AG04450 (cell line): Measurements from ENCODE around the gene VTA1. TPM values are rescaled to one million over a fixed set of nuclear protein-coding genes. Genes with fewer than 3 reads are reported as not detected.
"Not testable (repeated sequence)": the region's sequence is repeated elsewhere in the genome, so short reads cannot be mapped to it uniquely, and the experiment has no call there.

Experiments
- CTCF ChIA-PET: fragments of 300-600, 350-600 bp; formaldehyde crosslinking; extraction: SDS; loops from one replicate; lab custom pipeline; 2022; ENCODE audit warnings: antibody characterized with exemption, inconsistent platforms; lab: Charles Lee
- POLR2A ChIA-PET: fragments of 350-600 bp; formaldehyde crosslinking; extraction: SDS; loops from one replicate; lab custom pipeline; 2021; ENCODE audit warnings: antibody characterized with exemption, inconsistent platforms; lab: Yijun Ruan, JAX
- DNase-seq: peaks from one replicate; pipeline ENCODE4 v3.0.0-alpha.2; 2011; ENCODE audit warnings: low read depth, low spot score
- H3K27ac ChIP-seq: one replicate; pipeline ENCODE4 v1.5.1; 2012; ENCODE audit warnings: low read depth, low read length, control low read depth
- H3K27me3 ChIP-seq: one replicate; pipeline ENCODE4 v1.6.0; 2012; ENCODE audit warnings: low read length; ENCODE audit not compliant: control insufficient read depth, insufficient read depth
- H3K4me3 ChIP-seq: 2 replicates; pipeline ENCODE4 v1.5.1; 2011; ENCODE audit warnings: mild to moderate bottlenecking, low read depth, low read length, control low read depth
- H3K9me3 ChIP-seq: 2 replicates; pipeline ENCODE4 v1.5.1; 2012; ENCODE audit warnings: low read length; ENCODE audit not compliant: control insufficient read depth, insufficient read depth
- polyA plus RNA-seq: library from polyadenylated mRNA; depleted of rRNA; stranded (reverse); fragments of >200 nt; gene quantifications from 2 replicates; pipeline ENCODE4 v1.2.3, GENCODE V29; 2011
- TF ChIP-seq, protein P1 (sequence below): IDR thresholded peaks from 2 replicates; pipeline ENCODE4 v1.5.1; 2011; ENCODE audit warnings: low read depth, low read length, control low read depth, inconsistent platforms

Gene VTA1
- polyA plus RNA-seq, 1 experiment: 103 TPM

DNA sequence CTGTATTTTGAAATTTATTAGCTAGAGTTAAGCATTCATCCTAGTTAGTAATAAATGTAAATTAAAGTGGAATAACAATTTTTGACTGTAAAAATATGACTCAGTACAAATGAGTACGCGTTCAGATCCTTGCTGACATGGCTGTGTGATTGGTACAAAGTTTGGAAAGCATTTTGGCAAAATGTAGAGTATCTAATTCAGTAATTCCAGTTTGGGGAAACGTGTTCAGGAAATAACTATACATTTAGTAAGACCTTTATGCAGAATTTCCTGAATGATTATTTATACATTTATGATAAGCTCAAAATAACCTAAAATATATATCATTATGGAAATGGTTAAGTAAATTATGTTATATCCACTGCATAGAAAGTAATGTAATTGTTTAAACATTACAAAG lies 8.0 kb downstream of the VTA1 start:
- ChIA-PET POLR2A (no interaction called here), CTCF (interaction anchor here (0.5 to 6.9 kb wide), 14 partner anchors 7 to 1909 kb away, joined by 3 to 68 read pairs (median 4); partner anchors contain the start of genes NMBR and VTA1)
- no peak for DNase-seq
- no peak overlapping the region for H3K27ac ChIP-seq
- H3K4me3 ChIP-seq: no peak overlapping the region
- TF ChIP-seq, protein P1, sequence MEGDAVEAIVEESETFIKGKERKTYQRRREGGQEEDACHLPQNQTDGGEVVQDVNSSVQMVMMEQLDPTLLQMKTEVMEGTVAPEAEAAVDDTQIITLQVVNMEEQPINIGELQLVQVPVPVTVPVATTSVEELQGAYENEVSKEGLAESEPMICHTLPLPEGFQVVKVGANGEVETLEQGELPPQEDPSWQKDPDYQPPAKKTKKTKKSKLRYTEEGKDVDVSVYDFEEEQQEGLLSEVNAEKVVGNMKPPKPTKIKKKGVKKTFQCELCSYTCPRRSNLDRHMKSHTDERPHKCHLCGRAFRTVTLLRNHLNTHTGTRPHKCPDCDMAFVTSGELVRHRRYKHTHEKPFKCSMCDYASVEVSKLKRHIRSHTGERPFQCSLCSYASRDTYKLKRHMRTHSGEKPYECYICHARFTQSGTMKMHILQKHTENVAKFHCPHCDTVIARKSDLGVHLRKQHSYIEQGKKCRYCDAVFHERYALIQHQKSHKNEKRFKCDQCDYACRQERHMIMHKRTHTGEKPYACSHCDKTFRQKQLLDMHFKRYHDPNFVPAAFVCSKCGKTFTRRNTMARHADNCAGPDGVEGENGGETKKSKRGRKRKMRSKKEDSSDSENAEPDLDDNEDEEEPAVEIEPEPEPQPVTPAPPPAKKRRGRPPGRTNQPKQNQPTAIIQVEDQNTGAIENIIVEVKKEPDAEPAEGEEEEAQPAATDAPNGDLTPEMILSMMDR: no peak
- H3K27me3 ChIP-seq: no peaks in the 10 kb centered on the region
- H3K9me3 ChIP-seq: no peaks in the 10 kb centered on the region

DNA sequence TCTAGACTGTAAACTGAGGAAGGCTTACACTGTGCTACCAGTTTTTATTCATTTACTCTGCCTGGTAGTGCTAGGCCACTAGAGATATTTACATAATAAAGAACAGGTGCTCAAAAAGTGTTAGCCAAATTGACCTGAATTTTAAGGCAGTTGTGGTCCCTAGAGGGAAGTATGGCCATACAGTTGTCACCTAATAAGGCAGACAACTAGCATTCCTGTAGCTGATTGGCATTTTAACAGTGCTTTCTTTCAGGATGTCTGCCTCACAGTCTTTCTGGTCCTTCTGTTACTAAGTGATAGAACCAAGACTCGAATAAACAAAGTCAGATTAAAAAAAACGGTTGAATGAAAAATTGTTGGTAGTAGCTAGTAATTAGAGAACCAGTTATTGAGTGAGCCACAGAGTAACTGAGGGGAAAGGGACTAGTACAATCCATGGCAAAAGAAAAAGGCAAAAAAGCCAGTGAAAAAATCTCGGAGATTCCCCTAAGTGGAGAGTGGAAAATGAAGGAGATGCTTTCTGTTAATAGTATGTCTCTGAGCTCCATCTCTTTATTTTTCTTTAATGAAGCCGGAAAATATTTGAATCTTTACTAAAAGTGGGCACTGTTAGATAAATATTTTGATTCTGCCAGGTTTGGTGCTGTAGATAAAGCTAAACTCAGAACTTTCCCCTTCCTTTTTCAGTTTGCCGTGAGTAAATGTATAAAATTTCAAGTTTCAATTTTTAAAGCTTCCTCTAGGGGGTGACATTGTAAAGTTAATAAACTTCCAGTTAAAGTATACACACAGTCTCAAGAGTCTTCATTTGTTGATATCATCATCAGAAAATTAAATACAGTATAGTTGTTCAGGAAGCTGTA lies 9.1 kb downstream of the VTA1 start:
- ChIA-PET POLR2A (no interaction called here), CTCF (interaction anchor here (0.6 to 6.9 kb wide), 31 partner anchors 8 to 499 kb away, joined by 3 to 68 read pairs (median 4); partner anchors contain the start of genes NMBR and VTA1)

DNA sequence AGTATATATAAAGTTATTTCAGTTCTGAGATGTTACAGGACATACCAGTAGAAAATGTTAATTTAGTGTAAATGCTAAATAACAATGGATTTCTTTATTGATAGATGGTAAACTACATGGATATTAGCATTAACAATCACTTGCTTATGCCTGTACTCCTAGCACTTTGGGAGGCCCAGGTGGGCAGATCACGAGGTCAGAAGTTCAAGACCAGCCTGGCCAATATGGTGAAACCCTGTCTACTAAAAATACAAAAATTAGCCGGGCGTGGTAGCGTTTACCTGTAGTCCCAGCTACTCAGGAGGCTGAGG lies 9.7 kb downstream of the VTA1 start:
- DNase-seq, POLR2A ChIA-PET, H3K27me3 ChIP-seq, H3K9me3 ChIP-seq, H3K27ac ChIP-seq, H3K4me3 ChIP-seq: not testable (repeated sequence)
- CTCF ChIA-PET: interaction anchor here (0.7 to 6.9 kb wide), 24 partner anchors 9 to 479 kb away, joined by 3 to 68 read pairs (median 4); partner anchors contain the start of genes NMBR and VTA1

More for the DNA sequence above, 9.1 kb downstream of the VTA1 start:
- Histone ChIP-seq H3K27ac (no peak overlapping the region), H3K27me3 (no peaks in the 10 kb centered on the region), H3K4me3 (no peak overlapping the region), H3K9me3 (no peaks in the 10 kb centered on the region)
- no peak for DNase-seq
- TF ChIP-seq, protein P1: peak; percentile 38; the same call in 1 of the 2 replicates

DNA sequence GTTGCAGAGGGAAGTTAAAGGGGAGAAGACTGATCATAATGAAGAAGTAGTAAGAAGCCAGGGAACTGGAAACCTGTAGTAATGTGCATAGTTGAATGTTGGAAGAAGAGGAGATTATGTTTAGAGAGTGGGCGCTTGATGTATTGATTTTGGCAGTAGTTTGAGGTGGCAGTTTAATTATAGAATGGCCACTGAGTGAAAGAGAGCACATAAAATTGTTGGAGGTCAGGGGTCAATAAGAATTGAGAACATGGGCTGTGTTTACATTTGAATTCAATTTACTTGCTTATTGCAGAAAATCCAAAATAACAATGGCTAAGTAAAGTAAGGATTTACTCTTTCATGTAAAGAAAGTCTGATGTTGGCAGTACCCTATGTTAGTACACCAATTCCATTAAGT lies 15.7 kb downstream of the VTA1 start:
- ChIA-PET POLR2A (no interaction called here), CTCF (interaction anchor here (1.4 kb wide), 1 partner anchor 45 kb away, joined by 4 read pairs; no protein-coding TSS in a partner anchor)
- DNase-seq: no peak
- no peaks in the 10 kb centered on the region for H3K9me3 ChIP-seq
- no peak overlapping the region for H3K4me3 ChIP-seq
- no peaks in the 10 kb centered on the region for H3K27me3 ChIP-seq
- TF ChIP-seq, protein P1: no peak
- H3K27ac ChIP-seq: no peak overlapping the region

DNA sequence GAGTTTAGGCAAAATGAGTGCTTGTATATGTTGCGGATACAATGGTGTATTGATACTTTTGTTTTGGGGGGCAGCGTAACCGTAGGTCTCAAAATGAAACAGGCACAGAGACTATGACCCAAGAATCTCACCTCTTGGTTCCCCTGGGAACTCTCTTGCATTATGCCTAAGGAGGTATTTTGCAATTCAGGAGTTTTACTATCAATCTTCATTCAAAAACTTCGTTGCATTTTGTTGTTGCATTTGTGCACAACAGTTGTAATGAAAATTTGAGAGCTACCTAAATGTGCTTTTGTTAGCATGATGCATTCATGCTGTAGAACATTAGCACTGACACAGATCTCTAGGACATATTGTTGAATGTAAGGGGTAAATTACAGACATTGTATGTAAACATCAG lies 18.2 kb downstream of the VTA1 start:
- CTCF ChIA-PET: interaction anchor here (1.1 to 3.3 kb wide), 4 partner anchors 9 to 43 kb away, joined by 3 to 22 read pairs (median 10); partner anchors contain the start of genes NMBR and VTA1
- no peak for DNase-seq
- Histone ChIP-seq H3K4me3 (no peak overlapping the region), H3K27ac (no peak overlapping the region), H3K9me3 (no peaks in the 10 kb centered on the region), H3K27me3 (no peaks in the 10 kb centered on the region)
- POLR2A ChIA-PET: interaction anchor here (1.2 kb wide), 1 partner anchor 19 kb away, joined by 3 read pairs; the partner anchor contains the start of genes NMBR and VTA1
- TF ChIP-seq, protein P1: no peak
